Kidney tubule cell (primary cell): Measurements from ENCODE around the gene PRR30.
"Not testable (repeated sequence)": the region's sequence is repeated elsewhere in the genome, so short reads cannot be mapped to it uniquely, and the experiment has no call there.

ENCODE experiments used
- DNase-seq: peaks from one replicate; pipeline ENCODE4 v3.0.0-alpha.2; 2018; ENCODE audit warnings: low spot score

Gene PRR30

DNA sequence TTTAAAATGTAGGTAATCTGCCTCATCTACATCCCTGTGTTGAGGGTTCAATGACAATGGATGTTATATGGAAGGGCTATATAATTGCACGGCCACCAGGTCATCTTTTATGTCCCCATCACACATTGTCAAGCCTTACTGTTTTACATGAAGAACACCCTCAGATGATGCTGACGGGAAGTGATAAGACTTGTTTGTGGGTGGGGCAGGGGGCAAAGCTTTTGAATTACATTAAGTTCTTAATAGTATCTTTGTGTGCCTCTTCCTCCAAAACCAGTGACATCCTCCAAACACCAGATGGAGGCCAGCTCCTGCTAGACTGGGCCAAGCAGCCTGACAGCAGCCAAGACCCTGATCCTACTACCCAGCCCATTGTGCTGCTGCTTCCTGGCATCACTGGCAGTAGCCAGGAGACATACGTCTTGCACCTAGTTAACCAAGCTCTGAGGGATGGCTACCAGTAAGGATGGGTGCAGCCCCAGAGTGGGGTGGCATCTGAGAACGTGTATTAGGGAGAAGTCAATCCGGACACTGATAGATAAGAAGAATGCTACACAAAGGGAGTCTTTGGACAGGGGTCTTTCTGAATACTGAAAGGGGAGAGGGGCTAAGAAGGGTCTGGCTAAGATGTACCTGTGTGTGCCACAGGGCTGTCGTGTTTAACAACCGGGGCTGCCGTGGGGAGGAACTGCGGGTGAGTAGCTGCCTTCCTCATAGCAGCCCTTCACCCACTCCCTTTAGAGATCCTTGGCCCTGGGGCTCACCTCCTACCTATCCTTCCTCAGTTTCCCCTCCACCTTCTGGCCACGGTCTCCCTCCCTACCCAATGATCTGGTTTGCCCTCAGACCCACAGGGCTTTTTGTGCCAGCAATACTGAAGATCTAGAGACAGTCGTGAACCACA lies 10.3 kb downstream of the PRR30 start:
- DNase-seq: no peak

GRCh38 chr2:27127883-27128667 lies 11.1 kb downstream of the PRR30 start:
- no peak for DNase-seq

DNA sequence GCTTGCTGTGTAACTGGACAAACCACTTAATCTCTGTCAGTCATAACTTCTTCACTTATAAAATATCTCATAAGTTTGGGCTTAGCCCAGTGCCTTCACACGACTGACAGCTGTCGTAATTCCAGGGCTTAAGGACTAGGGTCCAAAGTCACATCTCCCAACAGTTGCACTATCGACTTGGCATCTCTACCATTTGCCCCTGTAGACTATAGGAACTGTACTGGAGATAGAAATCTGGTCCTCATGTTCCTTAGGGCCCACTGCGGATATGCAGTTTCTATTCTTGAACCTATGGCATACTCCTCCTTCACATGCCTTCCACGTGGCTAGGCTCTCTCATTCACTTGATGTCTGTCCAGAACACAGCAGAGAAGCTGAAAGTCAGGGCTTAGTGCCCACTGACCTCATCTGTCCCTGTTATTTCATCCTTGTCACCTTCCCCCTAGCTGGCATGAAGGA lies 12.9 kb downstream of the PRR30 start:
- no peak for DNase-seq

- no peak for DNase-seq
Measured at GRCh38 chr2:27125104-27125503, 14.1 kb downstream of the PRR30 start.

- peak; percentile 26 for DNase-seq
Measured at GRCh38 chr2:27123302-27124150, 15.7 kb downstream of the PRR30 start, which contains the start of gene ABHD1. ABHD1 (plus strand) TSS chr2:27123815; CDS start chr2:27123949, 134 bp downstream.

DNA sequence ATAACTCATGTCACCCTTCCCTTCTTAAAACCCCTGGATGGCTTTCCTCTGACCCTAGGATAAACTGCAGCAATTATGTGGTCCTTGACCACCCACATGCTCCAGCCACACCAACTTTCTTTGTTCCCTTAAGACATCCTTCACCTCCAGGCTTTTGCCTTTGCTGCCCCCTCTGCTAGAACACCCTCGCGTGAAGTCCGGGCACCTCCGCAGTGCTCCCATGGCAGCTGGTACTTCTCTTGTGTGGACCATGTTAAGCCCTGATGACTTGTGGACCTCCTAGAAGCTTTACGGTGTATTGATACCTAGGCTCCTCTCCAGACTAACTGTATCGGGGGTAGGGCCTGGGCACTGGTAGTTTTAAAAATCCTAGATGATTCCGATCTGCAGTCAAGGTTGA lies 16.4 kb downstream of the PRR30 start:
- no peak for DNase-seq

DNA sequence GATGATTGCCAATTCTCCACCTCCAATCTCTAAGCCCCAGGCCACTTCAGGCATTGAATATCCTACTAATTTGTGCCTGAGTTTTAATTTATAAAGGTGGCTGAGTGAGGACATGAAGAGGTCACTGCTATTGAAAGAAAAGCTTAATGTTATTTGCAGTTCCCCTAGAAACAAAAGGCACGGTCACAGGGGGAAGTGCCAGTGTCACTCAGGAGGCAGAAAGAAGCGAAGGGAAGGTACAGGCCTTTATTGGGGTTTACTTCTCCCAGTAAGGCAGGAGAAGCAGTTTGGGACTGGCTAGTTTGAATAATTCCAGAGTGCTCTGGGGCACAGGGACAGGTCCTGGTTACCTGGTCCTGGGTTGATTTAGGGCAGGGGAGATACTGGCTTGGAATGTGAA lies 17.3 kb downstream of the PRR30 start:
- no peak for DNase-seq

DNA sequence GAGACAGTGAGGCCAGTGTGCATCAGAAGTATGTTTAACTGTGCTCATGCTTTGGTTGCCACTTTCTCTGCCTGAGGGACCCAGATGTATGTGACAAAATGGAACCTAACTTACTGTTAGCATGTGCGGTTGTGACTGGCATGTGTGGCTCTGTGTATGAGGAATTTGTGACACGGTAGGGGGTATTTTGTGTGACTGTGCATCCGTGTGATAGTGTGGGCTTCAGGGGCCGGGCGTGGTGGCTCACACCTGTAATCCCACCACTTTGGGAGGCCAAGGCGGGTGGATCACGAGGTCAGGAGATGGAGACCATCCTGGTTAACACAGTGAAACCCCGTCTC lies 19.9 kb downstream of the PRR30 start:
- DNase-seq: not testable (repeated sequence)

- DNase-seq: no peak
Measured at GRCh38 chr2:27118525-27119329, 20.5 kb downstream of the PRR30 start, which contains the start of gene CGREF1. CGREF1 (minus strand) TSS chr2:27119128; CDS start chr2:27104366, 14,762 bp downstream.

DNA sequence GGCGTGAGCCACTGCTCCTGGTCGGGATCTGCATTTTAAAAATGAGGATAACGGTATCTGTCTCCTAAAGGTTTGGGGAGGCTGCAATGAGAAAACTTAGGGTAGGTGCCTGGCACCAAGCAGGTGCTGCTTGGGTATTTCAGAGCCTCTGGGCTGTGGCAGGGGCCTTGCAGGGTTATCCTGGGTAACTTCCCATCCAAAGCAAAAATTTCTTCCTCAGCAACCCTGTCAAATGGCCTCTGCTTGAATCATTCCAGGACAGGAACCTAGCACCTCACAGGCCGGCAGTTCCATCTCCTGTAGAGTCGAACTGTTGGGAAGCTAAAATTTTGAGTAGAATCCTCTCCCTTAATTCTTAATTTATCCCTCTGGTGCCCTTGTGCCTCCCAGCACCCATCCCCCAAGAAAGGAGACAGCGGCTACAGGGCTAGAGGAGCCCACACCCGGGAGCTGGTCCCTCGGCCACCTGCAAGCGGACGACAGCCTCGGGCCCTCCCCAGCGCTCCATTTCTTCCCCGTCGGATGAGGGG lies 21.1 kb downstream of the PRR30 start:
- no peak for DNase-seq

DNA sequence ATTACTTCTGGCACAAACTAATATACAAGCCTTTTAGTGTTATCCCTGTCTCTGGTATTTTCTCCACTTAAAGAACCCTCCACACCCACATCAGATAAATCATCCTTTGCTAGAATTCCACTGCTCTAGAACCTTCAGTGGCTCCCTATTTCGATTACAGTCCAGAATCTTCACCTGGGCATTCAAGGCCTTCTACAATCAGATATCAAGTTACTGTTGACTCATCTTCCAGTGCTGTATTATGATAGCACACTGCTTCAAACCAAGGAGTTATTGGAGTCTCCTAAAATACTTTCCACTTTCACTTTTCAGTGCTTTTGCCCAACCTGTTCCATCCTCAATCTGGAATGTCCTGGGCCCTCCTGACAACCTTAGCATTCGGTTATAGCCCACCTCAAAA lies 23.7 kb downstream of the PRR30 start:
- no peak for DNase-seq

- DNase-seq: not testable (repeated sequence)
Measured at GRCh38 chr2:27111392-27112078, 27.7 kb downstream of the PRR30 start.

- DNase-seq: not testable (repeated sequence)
Measured at GRCh38 chr2:27110603-27111352, 28.4 kb downstream of the PRR30 start.

GRCh38 chr2:27109083-27109482 lies 30.1 kb downstream of the PRR30 start:
- no peak for DNase-seq

DNA sequence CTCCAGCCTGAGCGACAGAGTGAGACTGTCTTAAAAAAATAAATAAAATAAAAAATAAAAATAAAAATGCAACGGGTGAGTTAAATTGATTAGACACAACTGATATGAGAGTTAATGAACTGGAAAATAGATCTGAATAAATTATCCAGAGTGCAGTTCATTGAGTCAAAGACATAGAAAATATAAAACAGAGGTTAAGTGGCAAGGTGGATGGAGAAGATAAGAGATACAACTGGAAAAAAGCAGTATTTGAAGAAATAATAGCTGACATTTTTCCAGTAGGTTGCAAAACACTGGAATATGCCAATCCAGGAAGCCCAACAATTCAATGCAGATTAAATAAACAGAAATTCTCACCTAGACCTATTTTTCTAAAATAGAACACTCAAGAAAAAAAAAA lies 31.0 kb downstream of the PRR30 start:
- DNase-seq: no peak

- DNase-seq: no peak
Measured at GRCh38 chr2:27105981-27106380, 33.2 kb downstream of the PRR30 start.

DNA sequence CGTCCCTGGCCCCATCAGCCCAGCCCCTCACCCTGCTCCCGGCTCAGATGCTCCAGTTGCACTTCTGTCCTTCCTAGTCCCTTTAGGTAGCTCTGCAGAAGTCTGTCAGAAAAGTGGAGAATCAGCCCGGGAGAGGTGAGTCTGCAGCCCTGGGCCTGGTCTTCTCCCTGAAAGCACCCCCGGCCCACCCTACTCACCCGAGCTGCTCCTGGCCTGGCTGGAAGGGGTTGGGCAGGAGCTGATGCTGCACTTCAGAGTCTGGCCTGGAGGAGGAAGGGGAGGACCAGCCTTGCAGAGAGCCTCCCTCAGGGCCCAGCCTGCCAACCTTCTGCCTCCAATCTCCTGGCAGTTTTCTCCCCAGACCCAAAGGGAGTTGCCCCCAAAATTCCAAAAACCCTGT lies 36.9 kb downstream of the PRR30 start:
- no peak for DNase-seq

GRCh38 chr2:27100036-27100435 lies 39.2 kb downstream of the PRR30 start:
- DNase-seq: no peak

GRCh38 chr2:27099334-27099955 lies 39.8 kb downstream of the PRR30 start:
- no peak for DNase-seq
